HG02571 (cell line): ENCODE measurements around the gene NUP42.
"Not testable (repeated sequence)": the region's sequence is repeated elsewhere in the genome, so short reads cannot be mapped to it uniquely, and the experiment has no call there.

ENCODE experiments used
- ATAC-seq: cut with Tn5 transposase; IDR thresholded peaks from one replicate; pipeline ENCODE4 v1.9.1; 2021; ENCODE audit warnings: mild to moderate bottlenecking, moderate library complexity; ENCODE audit not compliant: unreplicated experiment

NUP42 gene, protein sequence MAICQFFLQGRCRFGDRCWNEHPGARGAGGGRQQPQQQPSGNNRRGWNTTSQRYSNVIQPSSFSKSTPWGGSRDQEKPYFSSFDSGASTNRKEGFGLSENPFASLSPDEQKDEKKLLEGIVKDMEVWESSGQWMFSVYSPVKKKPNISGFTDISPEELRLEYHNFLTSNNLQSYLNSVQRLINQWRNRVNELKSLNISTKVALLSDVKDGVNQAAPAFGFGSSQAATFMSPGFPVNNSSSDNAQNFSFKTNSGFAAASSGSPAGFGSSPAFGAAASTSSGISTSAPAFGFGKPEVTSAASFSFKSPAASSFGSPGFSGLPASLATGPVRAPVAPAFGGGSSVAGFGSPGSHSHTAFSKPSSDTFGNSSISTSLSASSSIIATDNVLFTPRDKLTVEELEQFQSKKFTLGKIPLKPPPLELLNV

DNA sequence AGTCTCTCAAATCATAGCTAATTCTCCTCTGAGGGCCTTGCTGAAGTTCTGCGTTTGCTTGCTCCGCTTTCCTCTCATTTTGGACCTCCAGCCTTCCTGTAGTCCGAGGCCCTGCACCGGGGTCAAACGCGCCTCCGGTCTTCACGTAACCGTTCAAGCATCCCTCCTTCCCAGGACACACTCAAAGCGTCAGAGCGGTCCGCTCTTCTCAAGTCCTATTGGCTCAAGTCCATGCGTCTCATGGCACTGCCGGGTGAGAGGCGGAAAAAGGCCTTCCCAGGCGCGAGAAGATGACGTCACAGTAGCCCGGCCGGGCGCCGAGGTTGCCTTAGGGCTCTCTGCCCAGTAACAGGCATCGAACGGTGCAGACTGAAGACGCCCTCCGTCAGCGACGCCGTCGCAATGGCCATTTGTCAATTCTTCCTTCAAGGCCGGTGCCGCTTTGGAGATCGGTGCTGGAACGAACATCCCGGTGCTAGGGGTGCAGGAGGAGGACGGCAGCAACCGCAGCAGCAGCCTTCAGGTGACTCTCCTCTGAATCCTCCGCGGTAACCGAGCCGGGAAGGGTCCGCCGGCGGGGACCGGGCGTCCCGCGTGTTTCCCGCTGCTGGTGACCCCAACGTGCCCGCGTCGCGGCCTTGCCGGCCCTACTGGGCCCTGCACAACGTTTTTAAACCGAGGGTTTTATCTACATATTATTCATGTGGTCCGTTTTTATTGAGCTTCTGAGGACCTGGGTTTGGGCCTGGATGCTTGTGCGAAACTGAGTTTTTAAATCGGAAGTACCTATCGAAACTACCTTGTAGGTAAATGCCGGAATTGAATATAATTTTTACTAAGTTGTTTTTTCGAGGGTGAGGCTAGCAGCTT lies at the start of gene NUP42:
Gene NUP42, plus strand, starts transcription at position 365 of the 870 bp plus-strand sequence. Its CDS starts 38 bp downstream, at position 403.
- peak; percentile 95 for ATAC-seq

DNA sequence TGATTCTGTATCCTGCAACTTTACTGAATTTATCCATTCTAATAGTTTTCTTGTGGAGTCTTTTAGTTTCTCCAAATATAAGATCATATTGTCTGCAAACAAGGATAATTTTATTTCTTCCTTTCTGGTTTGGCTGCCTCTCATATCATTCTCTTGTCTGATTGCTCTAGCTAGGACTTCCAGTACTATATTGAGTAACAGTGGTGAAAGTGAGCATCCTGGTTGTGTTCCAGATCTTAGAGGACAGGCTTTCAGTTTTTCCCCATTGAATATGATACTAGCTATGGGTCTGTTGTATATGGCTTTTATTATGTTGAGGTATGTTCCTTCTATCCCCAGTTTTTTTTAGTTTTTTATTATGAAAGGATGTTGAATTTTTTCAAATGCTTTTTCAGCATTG lies 48.1 kb upstream of the NUP42 start:
- no peak for ATAC-seq

DNA sequence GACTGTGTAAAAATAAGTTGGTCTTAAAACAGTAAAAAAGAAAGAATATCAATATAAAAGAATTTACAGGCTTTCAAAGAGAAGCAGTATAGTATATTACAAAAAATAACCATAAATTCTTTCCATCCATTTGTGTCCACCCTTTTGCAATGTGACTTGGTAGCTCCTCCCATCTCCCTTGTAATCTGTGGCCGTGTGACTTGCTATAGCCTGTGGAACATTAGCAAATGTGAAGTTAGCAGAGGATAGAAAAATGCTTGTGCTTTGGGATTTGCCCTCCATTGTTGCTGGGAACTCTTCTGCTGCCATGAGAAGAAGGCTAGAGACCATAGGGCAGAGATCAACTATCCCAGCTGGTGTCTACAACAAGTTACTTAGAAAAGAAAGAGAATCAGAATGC lies 46.1 kb upstream of the NUP42 start:
- no peak for ATAC-seq

DNA sequence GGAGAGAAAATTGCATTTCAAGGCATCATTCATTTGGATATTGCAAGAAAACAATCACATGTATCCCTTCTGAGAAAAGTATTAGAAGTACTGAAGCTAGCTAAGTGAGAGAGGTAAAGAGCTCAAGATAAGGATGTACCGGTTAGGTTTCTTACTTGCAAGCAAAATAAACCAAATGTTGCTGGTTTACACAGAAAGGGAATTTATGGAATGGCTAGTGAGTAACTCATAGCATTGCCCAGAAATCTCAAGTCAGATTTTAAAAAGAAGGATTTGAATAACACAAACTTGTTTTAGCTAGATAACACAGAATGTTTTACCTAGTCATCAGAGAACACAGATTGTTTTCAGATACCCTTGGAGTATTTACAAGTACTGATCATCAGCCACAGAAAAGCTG lies 45.6 kb upstream of the NUP42 start:
- no peak for ATAC-seq

DNA sequence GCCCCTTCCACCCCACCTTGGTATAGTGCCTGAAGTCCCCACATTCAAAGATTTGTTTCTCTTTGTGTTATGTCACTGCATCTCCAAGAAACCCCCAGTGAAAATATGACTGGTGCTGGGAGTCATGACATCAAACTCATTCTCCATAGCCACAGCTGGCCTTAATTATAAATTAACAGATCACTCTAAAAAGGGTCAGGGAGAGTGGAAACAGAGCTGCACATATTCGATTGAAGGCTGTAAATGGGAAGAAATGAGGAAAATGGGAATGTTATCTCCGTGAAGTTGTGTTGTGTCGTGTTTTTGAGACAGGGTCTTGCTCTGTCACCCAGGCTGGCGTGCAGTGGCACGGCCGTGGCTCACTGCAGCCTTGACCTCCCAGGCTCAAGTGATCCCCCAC lies 24.2 kb upstream of the NUP42 start:
- ATAC-seq, result no peak

DNA sequence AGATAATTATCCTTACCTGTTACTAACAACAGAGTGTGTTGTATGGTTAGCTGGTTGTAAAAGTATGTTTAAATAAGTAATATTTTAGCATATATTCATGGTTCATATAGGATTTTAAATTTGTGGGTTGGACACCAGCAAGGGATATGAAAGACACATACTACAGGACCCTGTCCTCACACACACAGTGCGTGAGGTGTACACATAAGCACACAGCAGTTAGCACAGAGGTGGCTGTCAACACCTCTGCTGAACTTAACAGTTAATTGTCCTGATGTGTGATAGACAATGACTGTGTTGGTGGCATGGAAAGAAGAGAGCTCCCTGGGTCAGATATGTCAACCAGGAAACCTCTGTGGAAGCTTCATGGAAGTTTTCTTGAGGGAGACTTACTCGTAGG lies 23.3 kb upstream of the NUP42 start:
- no peak for ATAC-seq

DNA sequence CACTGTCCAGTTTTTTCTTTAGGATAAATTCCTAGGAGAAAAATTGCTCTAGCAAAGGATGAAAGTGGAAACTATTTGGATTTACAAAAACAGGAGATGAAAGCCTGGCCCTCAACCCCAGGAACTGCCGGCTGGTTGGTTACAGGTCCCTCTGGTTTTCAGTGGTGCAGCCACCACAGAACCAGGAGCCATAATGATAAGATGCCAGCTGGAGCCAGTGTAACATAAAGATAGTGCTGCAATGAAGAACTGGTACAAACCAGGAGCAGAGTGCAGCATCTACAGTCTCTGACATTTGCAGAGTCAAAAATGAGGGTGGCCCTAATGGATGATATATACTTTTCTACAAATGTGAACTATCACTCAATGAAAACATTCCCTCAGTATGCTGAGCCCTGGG lies 20.4 kb upstream of the NUP42 start:
- ATAC-seq, result no peak

DNA sequence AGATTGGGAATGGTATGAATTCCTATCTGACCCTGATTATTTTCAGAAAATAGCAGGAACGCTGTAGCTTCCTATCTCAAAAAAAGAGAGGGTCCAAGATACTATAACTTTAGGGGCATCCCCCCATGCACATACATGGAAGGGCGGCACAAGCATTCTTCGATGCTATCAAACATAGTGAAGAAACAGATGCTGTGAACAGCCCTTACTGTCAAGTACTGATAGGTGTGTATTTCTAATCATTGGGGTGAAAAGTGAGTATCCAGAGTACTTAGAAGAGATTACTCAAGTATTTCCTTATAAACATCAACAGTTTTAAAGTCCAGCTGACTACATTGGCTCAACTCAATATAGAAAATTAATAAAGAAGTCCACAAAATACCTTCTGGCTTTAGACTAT lies 17.0 kb upstream of the NUP42 start:
- ATAC-seq, result no peak

DNA sequence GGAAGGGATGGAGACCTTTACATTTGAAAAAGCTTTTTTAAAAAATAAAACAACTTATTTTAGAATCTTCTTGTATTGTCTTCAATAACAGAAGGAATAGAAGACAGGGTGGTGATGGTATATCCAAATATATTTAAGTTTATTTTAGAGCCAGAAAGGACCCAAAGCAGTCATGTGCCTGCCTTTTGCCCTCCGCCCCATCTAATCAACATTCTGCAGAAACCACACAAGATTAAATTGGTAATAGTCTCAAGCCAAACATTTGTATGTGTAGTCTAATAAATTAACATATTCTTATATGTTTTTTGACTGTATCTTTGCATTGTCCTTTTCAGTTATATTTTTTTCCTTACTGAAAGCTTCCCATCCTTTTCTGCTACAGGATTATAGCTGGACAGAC lies 16.5 kb upstream of the NUP42 start:
- no peak for ATAC-seq

DNA sequence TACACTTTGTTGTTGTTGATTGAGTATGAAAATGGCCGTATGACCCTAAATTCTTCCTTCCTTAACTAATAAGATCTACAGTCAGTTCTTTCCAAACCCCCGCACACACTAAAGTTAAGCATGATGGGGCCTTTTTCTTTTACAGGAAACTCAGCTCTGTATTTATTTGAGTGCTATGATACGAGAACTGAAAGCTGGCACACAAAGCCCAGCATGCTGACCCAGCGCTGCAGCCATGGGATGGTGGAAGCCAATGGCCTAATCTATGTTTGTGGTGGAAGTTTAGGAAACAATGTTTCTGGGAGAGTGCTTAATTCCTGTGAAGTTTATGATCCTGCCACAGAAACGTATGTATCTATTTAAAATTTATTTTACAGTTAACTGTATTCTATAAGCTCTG lies 14.2 kb upstream of the NUP42 start:
- no peak for ATAC-seq

DNA sequence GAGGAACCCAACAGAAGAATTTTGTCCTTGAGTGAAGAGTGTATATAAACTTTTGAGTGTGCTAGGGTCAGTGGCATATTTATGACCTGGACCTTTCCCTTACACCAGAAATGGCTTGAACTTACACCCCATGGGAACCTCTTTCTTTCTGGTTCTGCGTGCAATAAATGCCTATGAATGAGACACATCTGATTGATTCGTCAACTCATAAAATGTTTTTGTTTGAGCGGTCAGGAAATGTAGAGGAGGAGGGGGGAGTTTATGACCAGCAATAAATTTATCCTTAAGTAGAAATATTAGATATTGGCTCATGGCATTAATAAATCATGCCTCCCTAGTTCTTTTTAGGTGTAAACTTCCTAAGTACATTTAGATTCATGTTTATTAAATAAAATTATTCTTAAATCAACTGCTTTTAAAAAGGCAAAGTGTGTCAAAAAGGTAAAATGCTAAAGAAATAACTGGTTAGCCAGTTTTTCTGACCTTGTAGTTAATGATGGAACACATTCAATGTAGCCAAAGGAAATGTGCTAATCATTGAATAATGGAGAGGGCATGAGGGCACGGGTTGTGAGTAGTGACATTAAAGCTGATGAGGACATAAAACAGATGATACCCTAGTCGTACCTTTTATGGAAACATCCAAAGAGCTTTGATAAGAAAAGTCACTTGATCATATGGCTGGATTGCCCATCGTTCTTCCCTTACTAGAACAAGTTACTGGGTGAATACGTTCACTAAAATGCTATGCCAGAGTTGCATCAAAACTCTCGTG lies 13.6 kb upstream of the NUP42 start:
- ATAC-seq, result no peak

DNA sequence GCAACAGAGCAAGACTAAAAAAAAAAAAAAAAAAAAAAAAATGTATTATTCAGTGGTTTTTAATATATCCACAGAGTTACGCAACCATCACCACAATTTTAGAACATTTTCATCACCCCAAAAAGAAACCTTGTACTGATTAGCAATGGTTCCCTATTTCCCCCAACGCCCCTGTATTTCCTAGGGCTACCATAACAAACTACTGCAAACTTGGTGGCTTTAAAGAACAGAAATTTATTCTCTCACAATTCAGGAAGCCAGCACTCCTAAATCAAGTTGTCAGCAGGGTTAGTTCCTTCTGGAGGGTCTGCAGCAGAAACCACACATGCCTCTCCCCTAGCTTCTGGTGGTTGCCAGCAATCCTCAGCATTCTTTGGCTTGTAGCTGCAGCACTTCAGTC lies 5.9 kb upstream of the NUP42 start:
- ATAC-seq, result no peak

DNA sequence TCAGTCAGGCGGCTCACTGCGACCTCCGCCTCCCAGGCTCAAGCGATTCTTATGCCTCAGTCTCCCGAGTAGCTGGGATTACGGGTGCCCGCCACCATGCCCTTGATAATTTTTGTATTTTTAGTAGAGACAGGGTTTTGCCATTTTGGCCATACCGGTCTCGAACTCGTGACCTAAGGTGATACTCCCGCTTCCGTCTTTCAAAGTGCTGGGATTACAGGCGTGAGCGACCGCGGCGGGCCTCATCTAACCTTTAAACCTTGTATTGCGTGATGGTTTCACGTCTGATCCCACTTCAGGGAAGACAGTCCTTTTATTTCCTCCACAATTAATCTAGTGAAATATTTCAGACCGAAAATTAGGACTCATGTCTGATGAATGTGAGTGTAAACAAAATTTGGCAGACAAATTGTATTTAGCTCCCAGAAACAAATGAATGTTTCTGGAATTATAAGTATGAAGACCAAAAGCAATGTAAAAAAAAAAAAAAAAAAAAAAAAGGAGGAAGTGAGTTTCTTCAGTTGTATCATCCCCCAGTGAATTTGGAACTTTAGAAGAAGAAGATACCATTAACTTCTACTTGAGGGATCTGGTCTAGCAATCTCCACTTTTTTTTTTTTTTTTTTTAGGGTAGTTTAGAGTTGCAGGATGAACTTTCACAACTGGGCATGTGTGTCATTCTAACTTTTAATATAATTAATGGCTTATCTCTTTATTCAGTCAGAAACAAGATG lies 1.6 kb downstream of the NUP42 start:
- no peak for ATAC-seq

DNA sequence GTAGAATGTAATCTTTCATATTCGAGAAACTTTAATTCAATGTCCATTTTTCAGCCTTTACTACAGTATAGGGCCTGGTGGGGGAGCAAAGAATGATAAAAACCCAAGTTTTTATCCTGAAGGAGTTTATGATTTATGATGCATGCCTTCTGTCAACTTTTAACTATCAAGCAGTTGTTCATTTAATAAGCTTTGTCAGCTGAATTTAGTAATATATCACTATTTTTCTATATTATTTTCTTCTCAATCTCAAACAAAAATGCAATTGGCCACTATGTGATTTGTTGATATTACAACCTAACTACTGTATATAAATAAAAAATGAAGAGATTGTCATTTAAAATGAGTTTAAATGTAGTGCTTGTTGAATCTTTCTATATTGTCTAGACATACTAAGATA lies 2.4 kb downstream of the NUP42 start:
- no peak for ATAC-seq

DNA sequence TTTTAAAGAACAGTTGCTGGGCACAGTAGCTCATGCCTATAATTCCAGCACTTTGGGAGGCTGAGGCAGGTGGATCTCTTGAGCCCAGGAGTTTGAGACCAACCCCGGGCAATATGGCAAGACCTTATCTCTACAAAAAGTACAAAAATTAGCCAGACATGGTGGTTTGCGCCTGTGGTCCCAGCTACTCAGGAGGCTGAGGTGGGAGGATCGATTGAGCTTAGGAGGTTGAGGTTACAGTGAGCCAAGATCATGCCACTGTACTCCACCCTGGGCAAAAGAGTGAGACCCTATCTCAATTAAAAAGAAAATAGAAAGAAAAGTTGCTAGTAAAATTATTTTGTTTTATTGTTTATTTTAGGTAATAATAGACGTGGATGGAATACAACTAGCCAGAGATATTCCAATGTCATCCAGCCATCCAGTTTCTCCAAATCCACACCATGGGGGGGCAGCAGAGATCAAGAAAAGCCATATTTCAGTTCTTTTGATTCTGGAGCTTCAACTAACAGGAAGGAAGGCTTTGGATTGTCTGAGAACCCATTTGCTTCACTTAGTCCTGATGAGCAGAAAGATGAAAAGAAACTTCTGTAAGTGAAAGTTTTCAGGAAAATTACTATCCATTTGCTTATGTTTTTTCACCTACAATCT lies 3.0 kb downstream of the NUP42 start:
- no peak for ATAC-seq

DNA sequence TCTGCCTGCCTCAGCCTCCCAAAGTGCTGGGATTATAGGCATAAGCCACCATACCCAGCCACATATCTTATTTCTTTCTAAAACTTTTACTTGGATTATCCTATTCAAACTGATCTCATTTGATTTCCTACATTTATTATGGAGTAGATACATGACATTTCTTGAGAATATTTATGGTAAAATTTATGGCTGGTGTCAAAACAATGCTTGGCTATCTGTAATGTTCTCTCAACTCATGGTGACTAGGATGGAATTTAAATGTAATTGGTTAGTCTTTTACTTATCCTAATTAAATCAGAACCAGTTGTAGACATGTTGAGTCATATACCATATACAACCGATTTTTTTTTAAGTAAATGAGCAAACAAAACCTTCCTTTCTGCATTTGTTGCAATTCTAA lies 4.1 kb downstream of the NUP42 start:
- ATAC-seq, result no peak

DNA sequence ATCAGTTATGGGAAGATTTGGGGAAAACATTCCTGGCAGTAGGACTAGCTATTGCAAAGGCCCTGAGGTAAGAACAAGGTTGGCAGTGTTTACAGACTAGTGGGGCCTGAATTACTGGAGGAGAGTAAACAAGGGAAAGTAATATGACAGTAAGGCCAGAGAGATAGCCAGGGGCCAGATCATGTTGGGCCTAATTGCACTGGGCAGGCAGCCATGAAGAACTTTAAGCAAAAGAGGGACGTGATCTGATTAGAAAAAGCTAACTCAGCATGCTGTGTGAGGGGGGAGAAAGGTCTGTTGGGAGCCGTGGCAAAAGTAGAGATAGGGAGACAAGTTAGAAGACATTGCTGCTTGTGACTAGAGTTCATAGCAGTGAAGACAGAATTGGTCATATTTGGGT lies 9.2 kb downstream of the NUP42 start:
- no peak for ATAC-seq

DNA sequence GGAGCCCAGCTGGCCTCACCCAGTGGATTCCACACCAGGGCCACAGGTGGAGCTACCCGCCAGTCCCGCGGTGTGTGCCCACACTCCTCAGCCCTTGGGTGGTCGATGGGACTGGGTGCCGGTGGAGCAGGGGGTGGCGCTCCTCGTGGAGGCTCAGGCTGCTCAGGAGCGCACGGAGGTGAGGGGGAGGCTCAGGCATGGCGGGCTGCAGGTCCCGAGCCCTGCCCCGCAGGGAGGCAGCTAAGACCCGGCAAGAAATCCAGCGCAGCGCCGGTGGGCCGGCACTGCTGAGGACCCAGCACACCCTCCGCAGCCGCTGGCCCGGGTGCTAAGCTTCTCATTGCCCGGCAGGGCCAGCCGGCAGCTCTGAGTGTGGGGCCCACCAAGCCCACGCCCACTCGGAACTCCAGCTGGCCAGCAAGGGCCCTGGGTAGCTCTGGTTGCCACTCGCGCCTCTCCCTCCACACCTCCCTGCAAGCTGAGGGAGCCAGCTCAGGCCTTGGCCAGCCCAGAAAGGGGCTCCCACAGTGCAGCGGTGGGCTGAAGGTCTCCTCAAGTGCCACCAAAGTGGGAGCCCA lies 11.9 kb downstream of the NUP42 start:
- not testable (repeated sequence) for ATAC-seq

DNA sequence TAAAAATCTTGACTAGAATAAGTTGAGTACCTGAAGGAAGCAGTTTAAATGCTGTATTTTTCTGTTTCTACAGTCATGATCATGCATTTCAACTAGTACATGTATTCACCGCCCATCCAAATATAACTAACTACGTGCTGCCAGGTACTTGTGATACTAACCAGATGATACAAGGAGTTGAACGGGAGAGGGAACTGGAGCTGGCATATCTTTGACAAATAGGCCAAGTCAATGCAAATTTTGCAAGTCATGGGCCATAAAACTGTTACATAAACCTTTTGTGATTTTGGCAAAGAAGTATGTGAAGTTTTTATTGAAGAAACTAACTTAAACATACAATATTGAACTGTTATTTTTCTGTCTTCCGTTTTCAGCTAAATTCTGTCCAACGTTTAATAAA lies 14.5 kb downstream of the NUP42 start:
- ATAC-seq, result no peak

DNA sequence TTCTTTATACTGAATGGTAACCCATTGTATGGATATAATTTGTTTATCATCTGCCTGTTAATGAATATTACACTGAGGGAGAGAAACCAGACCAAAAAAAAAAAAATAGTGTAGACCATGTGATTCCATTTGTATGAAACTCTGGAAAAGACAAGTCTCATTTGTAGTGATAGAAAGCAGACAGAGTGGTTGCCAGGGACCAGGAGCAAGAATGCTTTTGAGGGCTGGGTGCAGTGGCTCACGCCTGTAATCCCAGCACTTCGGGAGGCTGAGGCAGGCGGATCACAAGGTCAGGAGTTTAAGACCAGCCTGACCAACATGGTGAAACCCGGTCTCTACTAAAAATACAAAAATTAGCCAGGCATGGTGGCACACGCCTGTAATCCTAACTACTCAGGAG lies 15.9 kb downstream of the NUP42 start:
- not testable (repeated sequence) for ATAC-seq
